Inflammatory macrophage treated with lipopolysaccharide for 1 hour (primary cell): Measurements from ENCODE around the gene DSTN.

Experiments
- DNase-seq, 2 donors: peaks; one replicate each; pipeline ENCODE4 v3.0.0-alpha.2; 2020 to 2022

The DSTN gene

DNA sequence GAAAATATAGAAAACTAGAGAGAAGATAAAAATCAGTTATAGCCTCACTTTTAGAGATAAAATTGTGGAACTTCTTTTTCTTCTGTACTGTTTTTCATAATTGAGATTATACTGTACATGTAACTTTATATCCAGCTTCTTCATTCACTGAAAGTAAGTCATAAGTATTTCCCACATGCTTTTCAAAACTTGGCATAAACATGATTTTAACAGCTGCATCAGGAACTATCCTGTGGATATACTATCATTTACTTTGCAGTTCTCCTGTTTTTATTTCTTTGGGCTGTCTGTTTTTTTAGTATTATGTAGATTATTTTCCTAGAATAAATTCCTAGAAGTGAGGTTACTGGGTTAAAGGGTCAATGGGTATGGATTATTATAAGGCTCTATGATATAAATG, 14.8 kb downstream of the DSTN start:
- DNase-seq: no peak

DNA sequence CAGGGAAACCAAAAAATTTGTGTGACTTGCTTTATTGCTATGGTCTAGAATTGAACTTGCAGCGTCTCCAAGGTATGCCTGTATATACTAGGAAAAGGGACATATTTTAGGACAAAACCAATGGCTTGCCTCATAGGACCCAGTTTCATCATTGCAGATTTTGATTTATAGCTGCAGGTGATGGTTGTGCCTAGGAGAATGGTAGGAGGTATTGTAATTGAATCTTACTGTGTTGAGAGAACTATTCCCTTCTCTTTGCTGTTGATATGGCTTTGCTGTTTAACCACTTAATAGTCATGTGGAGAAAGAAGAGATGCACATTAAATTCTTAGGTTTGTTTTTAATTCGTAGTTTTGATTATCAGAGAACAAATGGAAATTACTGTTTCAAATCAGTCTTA, 16.4 kb downstream of the DSTN start:
- DNase-seq: no peak

DNA sequence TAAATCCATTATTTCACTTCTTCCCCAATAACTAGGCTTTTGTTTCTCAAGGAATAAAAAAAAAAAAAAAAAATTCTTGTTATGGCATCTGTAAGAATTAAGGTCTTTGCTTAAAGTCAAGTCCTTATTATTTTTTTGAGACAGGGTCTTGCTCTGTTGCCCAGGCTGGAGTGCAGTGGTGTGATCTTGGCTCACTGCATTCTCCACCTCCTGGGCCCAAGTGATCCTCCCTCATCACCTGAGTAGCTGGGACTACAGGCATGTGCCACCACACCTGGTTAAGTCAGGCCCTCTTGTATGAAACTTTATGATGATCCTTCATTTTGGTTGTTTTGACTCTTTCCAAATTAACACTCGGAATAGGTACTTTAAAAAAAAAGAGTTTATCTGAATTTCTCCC, 17.3 kb downstream of the DSTN start:
- DNase-seq: no peak

DNA sequence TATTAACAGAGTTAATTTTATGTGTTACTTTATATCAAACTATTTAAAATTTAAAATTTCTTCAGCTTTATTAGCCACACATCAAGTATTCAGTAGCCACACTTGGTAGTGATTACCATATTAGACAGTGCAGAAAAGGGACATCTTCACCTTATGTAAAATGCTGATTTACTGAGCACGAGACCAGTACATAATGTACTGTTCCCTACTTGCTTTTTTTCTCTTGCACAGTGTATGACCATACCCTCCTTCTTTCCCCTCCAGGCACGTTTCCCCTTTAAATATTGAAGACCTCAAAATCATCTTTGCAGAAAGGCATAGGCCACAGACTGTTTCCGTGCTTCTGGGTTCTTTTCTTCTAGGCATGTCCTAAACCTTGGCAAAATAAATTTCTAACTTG, 17.9 kb downstream of the DSTN start:
- DNase-seq: no peak

DNA sequence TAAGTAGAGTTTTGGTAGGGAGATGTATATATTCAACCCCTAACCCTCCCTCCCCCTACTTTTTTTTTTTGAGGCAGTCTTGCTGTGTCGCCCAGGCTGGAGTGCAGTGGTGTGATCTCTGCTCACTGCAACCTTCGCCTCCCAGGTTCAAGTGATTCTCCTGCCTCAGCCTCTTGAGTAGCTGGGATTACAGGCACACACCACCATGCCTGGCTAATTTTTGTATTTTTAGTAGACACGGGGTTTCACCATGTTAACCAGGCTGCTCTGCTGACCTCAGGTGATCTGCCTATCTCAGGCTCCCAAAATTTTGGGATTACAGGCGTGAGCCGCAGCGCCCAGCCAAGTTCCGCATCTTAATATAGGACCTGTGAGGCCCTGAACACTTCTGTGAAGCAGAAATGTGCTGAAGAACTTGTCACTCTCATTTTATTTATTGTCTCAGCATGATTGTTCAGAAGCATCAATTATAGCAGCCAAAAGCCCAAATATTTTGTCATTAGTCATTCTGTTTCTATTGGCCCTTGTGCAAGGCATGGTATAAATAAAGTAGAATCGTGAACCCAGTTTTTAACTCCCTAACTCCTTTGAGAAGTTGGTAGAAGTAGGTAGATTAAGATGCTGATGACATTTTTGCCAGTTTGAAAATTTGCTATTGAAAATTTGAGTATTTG, 19.4 kb downstream of the DSTN start:
- no peak for DNase-seq

DNA sequence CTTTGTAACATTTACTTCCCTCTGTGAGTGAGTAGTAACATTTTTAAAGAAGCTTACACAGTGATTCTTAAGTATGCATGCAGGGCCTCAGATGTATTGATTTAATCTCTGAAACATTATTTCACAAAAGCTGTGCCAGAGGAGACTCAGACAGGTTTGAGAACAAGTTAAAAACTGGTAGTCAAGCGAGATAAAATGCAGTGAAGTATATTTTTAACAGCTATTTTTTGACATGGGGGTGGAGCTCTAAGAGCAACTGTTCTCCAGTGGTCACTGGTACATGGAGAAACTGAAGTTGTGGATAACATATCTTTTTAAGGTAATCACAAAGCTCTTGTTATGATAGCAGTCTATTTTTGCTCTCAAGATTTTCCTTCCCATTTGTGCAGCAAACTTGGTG, 20.4 kb downstream of the DSTN start:
- DNase-seq: no peak

DNA sequence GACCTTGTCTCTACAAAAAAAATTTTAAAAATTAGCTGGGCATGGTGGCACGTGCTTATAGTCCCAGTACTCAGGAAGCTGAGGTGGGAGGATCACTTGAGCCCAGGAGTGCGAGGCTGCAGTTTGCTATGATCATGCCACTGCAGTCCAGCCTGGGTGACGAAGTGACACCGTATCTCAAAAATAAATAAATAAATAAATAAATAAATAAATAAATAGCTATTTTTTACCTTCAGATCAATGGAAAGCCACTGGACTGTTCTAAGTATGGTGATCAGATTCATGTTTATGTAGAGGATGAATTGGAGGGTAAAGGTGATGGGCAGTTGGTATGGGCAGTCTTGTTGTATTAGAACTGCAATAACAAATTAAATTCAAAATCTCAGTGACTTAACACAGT, 24.0 kb downstream of the DSTN start:
- DNase-seq: no peak

DNA sequence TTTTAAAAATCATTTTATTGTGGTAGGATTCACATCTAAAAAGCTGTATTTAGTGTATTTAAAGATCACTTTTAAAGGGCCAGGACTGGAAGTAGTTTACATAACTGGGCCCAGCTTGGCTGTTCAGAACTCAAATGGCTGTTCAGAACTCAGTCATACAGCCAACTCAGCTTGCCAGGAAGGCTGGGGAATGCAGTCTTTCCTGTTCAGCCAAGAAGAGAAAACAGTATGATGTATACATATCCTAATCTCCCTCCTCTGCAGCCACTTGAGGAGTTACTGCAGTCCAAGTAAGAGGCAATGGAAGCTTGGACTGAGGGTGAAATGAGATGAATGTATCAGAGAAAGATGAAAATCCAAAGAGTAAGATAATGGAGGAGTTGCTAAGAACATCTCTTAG, 24.6 kb downstream of the DSTN start:
- DNase-seq: no peak

DNA sequence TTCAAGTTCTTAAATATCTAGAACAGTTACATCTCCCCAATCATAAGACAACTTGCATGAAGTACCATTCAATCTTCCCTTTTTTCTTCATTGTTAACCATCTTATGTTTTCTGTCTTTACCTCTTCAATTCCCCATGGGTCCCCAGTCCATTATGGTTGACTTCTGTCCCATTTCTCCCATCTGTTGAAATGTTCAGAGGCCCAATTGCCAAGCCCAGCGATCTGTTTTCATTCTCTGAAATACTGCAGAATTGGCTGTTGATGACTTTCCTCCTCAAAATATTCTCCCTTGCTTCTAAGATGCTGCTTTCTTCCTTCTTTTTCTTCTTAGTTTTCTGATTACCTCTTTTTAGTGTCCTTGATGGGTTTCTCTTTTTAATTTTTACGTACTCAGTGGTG, 26.0 kb downstream of the DSTN start:
- no peak for DNase-seq

DNA sequence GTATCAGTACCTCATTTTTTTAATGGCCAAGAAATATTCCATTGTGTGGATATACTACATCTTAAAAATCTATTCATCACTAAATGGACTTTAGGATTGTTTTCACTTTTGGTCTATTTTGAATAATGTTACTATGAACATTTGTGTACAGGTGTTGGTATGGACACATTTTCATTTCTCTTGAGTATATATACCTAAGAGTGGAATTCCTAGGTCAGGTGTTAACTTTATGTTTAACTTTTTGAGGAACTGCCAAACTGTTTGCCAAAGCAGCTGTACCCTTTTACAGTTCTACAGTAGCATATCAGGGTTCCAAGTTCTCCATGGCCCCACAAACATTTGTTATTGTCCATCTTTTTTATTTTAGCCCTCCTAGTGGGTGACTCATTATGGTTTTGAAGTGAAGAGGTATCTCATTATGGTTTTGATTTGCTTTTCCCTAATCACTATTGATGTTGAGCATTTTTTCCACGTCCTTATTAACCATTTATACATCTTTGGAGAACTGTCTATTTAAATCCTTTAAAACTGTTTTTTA, 28.2 kb downstream of the DSTN start:
- no peak for DNase-seq

DNA sequence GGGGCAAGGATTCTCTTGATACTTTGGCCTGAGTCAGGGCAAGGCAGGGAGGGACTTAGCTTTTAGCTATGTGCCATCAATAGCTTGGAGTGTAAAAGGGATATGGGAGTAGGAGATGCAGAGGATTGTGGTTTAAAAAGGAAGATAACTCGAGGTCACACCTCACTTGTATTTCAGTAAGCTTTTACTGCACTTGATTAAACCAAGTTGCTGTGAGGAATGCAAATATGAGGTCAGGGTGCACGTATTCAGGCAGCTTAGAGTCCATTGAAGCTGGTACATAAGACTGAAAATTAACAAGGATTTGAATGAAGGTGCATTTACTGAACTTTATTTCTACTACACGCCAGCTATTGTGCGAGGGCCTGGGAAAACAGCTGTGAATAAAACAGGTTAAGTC, 32.1 kb downstream of the DSTN start:
- DNase-seq: no peak

DNA sequence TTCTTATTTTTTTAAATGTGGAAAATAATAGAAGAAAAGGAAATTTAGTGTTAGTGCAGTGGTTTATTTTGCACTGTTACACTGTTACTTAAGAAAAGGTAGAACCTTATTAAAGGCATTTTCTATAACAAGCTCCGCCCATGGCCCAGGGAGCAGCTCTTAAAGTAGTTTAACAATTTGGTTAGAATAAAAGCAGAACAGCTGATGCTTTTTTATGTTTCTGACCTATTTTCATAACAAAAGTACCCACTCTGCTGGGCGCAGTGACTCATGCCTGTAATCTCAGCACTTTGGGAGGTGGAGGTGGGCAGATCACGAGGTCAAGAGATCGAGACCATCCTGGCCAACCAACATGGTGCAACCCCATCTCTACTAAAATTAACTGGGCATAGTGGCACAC, 32.6 kb downstream of the DSTN start:
- DNase-seq: no peak

DNA sequence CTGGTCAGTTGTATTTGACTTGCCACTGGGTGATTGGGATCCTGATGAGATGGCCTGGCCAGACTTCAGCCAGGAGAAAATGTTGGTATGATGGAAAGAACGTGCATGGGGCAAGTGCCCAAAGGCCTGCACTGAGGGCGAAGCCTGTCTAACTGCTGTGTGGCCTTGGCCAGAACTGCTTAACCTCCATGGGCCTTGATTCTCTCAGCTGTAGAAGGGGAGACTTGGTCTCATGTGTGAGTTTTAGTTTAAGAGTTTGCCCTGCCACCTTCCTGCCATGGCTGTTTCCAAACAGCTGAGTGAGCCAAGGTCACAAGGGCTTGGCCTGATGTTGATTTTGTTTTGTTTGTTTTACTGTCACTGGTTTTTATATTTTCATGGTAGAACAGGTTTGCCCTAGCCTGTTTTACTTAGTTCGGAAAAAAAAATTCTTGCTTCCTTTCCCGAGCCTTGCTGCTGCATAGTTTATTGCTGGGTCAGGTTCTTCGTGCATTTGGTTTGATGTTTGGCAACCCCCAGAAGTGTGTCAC, 35.3 kb downstream of the DSTN start:
- DNase-seq: no peak

DNA sequence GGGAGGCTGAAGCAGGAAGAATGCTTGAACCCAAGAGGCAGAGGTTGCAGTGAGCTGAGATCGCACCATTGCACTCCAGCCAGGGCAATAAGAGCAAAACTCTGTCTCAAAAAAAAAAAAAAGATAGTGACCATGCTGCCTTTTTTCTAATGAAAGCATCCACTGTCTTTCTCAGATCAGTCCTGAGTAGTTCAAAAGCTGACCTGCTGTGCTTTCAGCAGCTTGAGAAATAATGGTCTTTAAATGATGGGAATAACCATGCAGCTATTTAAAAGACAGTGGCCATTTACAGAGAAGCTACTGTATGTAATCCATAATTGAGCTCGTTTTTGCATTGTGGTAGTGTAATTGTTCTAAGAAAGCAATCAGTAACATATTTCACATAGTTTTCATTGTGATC, 36.1 kb downstream of the DSTN start:
- DNase-seq: no peak

DNA sequence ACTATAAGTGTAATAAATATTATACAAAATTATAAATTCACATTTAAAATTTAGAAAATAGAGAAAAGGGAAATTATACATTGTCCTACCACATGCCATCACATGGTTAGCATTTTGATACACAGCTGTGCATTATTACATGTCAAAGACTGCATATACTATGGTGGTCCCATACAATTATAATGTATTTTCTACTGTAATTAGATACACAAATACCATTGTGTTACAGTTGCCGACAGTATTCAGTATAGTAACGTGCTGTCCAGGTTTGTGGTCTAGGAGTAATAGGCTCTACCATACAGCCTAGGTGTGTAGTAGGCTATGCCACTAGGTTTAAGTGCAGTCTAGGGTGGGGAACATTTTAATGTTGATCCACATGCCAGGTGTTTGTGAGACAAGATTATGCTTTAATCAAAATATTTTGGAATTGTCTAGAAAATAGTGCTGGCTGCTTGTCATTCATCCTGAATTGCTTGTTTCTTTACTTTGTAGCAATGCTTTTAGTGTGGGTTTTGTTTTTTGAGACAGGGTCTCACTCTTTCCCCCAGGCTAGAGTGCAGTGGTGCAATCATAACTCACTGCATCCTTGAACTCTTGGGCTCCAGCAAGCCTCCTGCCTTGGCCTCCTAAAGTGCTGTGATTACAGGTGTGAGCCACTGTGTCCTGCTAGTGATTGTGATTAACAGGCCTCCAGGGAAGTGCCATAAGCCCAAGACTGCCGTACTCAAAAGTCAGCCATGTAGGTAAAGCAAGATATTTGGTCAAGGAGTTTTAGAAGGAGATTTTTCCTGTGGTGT, 39.0 kb downstream of the DSTN start:
- no peak for DNase-seq

DNA sequence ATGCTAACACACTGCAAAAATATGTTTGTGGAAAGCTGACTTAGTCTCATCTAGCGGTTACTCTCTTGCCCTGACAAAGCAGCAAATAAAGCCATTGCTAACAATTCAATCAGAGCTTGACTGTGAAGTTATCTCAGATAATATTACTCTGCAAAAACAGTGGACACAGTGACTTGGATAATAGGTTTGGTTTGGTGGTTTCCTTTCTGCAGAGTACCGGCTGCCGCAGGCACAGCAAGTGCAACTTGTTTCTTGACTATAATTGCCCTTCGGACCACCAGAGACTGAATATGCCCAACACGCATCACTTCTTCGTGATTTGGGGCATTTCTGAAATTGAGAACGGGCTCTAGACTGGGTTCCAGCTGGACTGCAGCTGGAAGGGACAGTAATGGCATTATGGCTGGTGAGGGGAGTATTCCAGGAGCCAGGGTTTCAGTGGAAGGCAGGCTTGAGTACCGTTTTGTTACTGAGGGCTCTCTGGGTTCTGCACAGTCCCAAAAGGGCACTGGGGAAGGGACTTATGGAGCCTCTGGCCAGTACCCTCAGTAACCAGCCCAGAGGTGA, 40.0 kb downstream of the DSTN start:
- no peak for DNase-seq

DNA sequence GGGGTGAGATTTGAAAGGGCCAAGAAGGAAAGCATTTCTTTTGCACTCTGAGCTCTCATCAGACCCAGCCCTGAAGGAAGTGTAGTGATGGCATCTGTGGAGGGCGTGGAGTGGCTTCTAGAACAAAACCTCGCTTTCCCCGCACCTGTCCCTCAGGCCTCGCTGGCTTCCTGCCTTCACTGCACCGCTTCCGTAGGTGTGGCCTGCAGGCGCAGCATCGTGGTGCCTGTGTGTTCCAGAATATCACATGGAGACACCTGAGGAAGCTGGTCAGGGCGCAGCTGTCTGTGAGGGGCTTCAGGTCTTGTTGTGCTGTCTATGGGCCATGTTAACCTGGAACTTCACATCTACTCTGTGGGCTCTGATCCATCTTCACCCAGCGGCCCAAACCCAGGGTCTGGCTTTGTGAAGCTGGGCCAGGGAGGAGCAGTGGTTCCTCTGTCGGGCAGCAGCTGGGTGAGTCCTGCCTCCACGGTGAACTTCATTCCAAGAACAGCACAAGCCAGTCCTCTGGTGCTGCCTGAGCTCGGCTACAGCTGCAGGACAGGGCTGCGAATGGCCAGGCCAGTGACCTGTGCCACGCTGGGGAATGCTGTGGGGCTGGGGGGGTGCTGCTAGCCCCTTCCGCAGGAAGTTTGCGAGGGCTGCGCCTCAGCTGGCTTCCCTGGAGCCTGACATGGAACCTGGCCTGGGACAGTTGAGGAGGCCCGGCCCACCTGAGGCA, 40.9 kb downstream of the DSTN start:
- no peak for DNase-seq

DNA sequence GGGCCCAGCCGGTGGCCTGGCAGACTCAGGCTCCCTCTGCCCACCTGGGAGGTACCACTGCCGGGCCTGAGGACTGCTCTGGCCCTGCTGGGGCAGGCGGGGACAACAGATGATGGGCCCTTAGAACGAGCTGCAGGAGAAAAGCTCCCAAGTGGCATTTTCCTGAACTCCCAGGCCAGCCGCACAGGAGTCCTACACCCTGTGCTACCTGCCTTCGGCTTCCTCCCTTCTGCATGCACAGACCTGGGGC, 41.3 kb downstream of the DSTN start:
- no peak for DNase-seq

DNA sequence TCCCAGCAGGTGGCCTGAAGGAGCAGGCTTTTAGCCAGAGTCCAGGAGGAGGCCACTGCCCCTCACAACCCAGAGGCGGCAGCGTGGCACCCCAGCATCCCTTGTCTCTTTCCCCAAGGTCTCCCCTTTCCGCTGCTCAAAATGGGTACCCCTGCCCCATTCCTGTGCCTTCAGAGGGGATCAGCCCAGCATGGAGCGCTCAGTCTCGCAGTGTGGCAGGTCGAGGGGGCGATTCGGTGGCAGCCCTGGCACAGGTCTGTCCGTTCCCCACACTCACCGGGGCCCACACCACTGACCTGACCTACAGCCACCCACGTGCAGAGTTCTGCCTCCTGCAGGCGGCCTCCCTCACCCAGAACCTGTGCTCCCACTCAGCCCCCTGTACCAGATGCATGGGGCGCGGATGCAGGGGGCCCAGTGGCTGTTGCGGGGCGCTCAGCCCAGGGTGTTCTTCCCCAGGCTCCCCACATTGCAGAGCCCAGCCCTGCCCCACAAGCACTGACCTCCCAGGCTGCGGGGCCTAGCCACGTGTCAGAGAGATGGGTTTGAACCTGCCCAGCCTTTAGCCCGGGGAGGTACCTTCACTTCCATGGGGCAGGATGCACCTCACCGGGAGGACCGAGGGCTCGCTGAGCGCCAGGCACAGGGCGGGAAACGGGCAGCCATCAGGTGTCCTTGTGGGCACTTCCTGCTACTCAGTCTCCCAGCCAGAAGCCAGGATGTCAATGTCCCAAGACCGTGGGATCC, 41.8 kb downstream of the DSTN start:
- no peak for DNase-seq

DNA sequence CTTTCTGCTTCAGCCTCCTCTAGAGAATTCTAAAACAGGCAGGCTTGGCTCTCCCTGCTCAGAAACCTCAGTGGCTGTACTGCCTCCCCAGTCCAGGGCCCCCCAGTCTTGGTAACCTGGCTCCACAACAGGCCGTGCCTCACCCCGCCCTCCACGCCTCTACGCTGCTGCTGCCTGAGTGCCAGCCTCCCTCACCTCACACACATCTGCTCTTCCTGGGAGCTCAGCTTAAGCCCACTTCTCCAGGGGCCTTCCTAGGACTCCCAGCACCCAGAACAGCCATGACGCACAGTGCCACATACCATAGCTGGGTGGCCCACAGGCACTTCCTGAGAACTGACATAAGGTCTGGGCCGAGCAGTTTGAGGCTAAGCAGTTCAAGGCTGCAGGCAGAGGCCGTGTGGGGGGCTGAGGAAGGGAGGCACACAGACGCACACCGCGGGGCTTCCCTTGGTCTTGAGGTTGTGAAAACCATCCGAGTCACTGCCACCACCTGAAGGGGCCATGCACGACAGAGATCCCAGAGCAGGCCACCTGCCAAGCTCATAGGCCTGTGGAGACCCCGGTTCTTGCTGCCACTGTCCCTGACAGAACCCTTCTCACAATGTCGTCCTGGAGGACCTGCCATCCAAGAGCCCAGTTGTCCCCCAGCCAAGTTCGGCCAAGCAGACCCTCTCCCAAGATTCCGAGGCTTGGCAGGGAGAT, 42.6 kb downstream of the DSTN start:
- no peak for DNase-seq

DNA sequence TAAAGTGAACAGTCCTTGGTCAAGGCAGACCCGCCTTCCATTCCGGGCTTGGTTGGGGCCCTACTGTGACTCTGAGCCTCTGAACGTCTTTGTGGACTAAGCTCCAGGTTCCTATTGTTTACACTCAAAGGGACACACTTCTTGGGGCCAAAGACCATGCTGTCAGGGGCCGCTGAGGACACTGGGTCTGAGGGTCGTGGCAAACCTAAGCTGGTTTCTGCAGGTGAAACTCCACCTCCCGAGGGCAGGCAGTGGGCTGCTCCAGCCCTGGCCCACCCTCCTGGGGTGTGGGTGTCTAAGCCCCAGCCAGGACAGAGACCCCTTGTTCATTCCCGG, 43.1 kb downstream of the DSTN start:
- no peak for DNase-seq
